Measurements from ENCODE around the gene DNAJB8.

DNA sequence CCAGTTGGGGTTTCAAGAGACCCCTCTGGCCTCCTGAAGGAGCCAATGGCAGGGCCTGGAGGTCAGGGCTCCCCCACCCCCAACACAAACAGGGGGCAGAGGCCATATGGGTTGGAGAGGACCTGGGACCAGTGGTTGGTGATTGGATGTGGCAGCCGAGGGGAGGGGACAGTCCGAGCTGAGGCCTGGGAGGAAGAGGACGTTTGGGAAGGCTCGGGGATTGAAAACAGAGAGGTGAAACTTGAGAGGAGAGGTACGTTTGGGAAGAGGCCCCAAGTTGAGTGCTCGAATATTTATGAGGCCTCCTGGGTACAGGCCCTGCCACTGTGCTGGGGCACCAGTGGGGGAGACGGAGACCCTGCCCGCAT lies 53.7 kb downstream of the DNAJB8 start:
- TF ChIP-seq, protein P1, sequence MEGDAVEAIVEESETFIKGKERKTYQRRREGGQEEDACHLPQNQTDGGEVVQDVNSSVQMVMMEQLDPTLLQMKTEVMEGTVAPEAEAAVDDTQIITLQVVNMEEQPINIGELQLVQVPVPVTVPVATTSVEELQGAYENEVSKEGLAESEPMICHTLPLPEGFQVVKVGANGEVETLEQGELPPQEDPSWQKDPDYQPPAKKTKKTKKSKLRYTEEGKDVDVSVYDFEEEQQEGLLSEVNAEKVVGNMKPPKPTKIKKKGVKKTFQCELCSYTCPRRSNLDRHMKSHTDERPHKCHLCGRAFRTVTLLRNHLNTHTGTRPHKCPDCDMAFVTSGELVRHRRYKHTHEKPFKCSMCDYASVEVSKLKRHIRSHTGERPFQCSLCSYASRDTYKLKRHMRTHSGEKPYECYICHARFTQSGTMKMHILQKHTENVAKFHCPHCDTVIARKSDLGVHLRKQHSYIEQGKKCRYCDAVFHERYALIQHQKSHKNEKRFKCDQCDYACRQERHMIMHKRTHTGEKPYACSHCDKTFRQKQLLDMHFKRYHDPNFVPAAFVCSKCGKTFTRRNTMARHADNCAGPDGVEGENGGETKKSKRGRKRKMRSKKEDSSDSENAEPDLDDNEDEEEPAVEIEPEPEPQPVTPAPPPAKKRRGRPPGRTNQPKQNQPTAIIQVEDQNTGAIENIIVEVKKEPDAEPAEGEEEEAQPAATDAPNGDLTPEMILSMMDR (conservative IDR thresholded peaks at IDR 0.05 in 1 of 2, IDR thresholded peaks at IDR 0.05 in 1 of 2; ENCODE audit: low read depth in 1 of 2, low read length in 2 of 2), result no peak
- no peak for TF ChIP-seq EZH2 (IDR thresholded peaks at IDR 0.05; ENCODE audit: low read length, missing control alignments)

All from fibroblast of lung (primary cell).